Astrocyte (in vitro differentiated cells and primary cell): ENCODE results near the gene ZNF239. TPM values are rescaled to one million over a fixed set of nuclear protein-coding genes. Genes with fewer than 3 reads are reported as not detected.
A peak's percentile ranks its signal among the peaks of the same experiment; 100 is the strongest.

Source experiments
- DNase-seq: peaks from one replicate; pipeline ENCODE4 v3.0.0-alpha.2; 2010; ENCODE audit warnings: low read depth
- FAIRE-seq: peaks from 2 replicates; lab custom pipeline; 2011; peaks lifted over from hg19 to GRCh38; lab: Jason Lieb, UNC
- H2AFZ ChIP-seq: 2 replicates; pipeline ENCODE4 v1.6.0; 2012; ENCODE audit warnings: low read depth, low read length, inconsistent platforms
- H3K27ac ChIP-seq: 2 replicates; pipeline ENCODE4 v1.5.1; 2011; ENCODE audit warnings: low read depth, low read length, inconsistent platforms
- H3K27me3 ChIP-seq: 2 replicates; pipeline ENCODE4 v1.6.0; 2011; ENCODE audit warnings: low read length, inconsistent platforms; ENCODE audit not compliant: insufficient read depth
- H3K36me3 ChIP-seq: 2 replicates; pipeline ENCODE4 v1.5.1; 2011; ENCODE audit warnings: low read length, inconsistent platforms; ENCODE audit not compliant: insufficient read depth
- H3K4me1 ChIP-seq: 2 replicates; pipeline ENCODE4 v1.5.1; 2011; ENCODE audit warnings: low read length, inconsistent platforms; ENCODE audit not compliant: insufficient read depth
- H3K4me2 ChIP-seq: 2 replicates; pipeline ENCODE4 v1.6.0; 2012; ENCODE audit warnings: low read length, inconsistent platforms
- H3K4me3 ChIP-seq: 2 replicates; pipeline ENCODE4 v1.5.1; 2011; ENCODE audit warnings: low read depth, mild to moderate bottlenecking, low read length, inconsistent platforms; ENCODE audit not compliant: insufficient read depth
- H3K79me2 ChIP-seq: 2 replicates; pipeline ENCODE4 v1.6.0; 2012; ENCODE audit warnings: mild to moderate bottlenecking, low read length, inconsistent platforms; ENCODE audit not compliant: insufficient read depth
- H3K9ac ChIP-seq: 2 replicates; pipeline ENCODE4 v1.6.0; 2012; ENCODE audit warnings: mild to moderate bottlenecking, low read length, inconsistent platforms
- H3K9me3 ChIP-seq: 2 replicates; pipeline ENCODE4 v1.5.1; 2012; ENCODE audit warnings: low read depth, mild to moderate bottlenecking, low read length, inconsistent platforms; ENCODE audit not compliant: insufficient read depth
- H4K20me1 ChIP-seq: 2 replicates; pipeline ENCODE4 v1.6.0; 2012; ENCODE audit warnings: low read length, inconsistent platforms; ENCODE audit not compliant: insufficient read depth
- H3K27ac Mint-ChIP-seq: one replicate; pipeline ENCODE4 v1.8.0; 2021; ENCODE audit warnings: mild to moderate bottlenecking, mixed read lengths; ENCODE audit not compliant: unreplicated experiment
- H3K27me3 Mint-ChIP-seq: one replicate; pipeline ENCODE4 v1.8.0; 2021; ENCODE audit warnings: low read depth, mixed read lengths; ENCODE audit not compliant: unreplicated experiment
- H3K36me3 Mint-ChIP-seq: one replicate; pipeline ENCODE4 v1.8.0; 2021; ENCODE audit warnings: low read depth, mixed read lengths; ENCODE audit not compliant: unreplicated experiment
- H3K4me1 Mint-ChIP-seq: one replicate; pipeline ENCODE4 v1.8.0; 2021; ENCODE audit warnings: low read depth, mixed read lengths; ENCODE audit not compliant: unreplicated experiment
- H3K4me3 Mint-ChIP-seq: one replicate; pipeline ENCODE4 v1.8.0; 2021; ENCODE audit warnings: mild to moderate bottlenecking, moderate library complexity, mixed read lengths; ENCODE audit not compliant: unreplicated experiment
- H3K9me3 Mint-ChIP-seq: one replicate; pipeline ENCODE4 v1.8.0; 2021; ENCODE audit warnings: mild to moderate bottlenecking, mixed read lengths; ENCODE audit not compliant: unreplicated experiment
- CTCF ChIP-seq: IDR thresholded peaks from 2 replicates; pipeline ENCODE4 v1.5.1; 2011; ENCODE audit warnings: low read depth, mild to moderate bottlenecking, inconsistent platforms, low read length, moderate library complexity; ENCODE audit not compliant: insufficient read depth
- EZH2 ChIP-seq: IDR thresholded peaks from 2 replicates; pipeline ENCODE4 v1.6.1; 2012; ENCODE audit warnings: mild to moderate bottlenecking, low read length, inconsistent platforms; ENCODE audit not compliant: insufficient read depth
- total RNA-seq: library from RNA; stranded (reverse); gene quantifications from 2 replicates; pipeline ENCODE4 v1.2.1, GENCODE V29; 2021

The ZNF239 gene
- total RNA-seq, 1 donor from 2014 or later = 5.7 TPM

DNA sequence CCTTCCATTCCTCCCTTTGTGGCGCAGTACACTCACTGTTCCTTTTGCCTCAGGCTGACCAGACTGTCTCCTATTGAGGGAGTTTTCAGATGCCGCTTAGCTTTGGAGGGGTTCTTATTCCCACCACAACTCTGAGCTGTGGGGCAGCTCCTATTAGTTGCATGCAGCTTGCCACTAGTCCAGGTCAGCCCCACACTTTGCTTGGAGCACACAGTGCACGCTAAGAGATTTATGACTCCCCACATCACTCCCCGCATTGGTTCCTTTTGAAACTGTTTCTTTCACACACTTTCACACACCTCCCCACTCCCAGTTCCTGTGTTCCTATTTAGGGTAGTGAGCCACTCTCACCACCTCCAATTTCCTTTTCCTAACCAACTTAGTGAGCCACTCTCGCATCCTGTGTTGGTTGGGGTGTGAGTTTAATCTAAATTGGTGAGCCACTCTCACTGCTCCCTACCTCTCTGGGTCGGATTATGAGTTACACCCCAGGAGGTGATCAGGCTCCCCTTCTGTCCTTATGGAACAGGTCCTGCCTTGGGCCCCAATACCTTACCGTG is 21.4 kb upstream of the ZNF239 start:
- Mint-ChIP-seq H3K4me3 (no peak overlapping the region), H3K36me3 (no peaks in the 10 kb centered on the region), H3K4me1 (peaks cover 7% of the 10 kb centered on the region), H3K27me3 (peaks cover 15% of the 10 kb centered on the region), H3K9me3 (peaks cover 18% of the 10 kb centered on the region), H3K27ac (peak overlapping the region; percentile 72)
- no peaks in the 10 kb centered on the region for H3K79me2 ChIP-seq
- H3K9ac ChIP-seq = no peak overlapping the region
- DNase-seq = no peak
- no peak overlapping the region for H3K27ac ChIP-seq
- H3K9me3 ChIP-seq = no peaks in the 10 kb centered on the region
- TF ChIP-seq CTCF = no peak
- TF ChIP-seq EZH2 = no peak
- no peaks in the 10 kb centered on the region for H3K27me3 ChIP-seq
- no peaks in the 10 kb centered on the region for H4K20me1 ChIP-seq
- H2AFZ ChIP-seq = peak overlapping the region; percentile 26
- no peak for FAIRE-seq
- no peaks in the 10 kb centered on the region for H3K4me1 ChIP-seq
- H3K4me2 ChIP-seq = peak overlapping the region; percentile 69
- no peak overlapping the region for H3K4me3 ChIP-seq
- H3K36me3 ChIP-seq = no peaks in the 10 kb centered on the region

DNA sequence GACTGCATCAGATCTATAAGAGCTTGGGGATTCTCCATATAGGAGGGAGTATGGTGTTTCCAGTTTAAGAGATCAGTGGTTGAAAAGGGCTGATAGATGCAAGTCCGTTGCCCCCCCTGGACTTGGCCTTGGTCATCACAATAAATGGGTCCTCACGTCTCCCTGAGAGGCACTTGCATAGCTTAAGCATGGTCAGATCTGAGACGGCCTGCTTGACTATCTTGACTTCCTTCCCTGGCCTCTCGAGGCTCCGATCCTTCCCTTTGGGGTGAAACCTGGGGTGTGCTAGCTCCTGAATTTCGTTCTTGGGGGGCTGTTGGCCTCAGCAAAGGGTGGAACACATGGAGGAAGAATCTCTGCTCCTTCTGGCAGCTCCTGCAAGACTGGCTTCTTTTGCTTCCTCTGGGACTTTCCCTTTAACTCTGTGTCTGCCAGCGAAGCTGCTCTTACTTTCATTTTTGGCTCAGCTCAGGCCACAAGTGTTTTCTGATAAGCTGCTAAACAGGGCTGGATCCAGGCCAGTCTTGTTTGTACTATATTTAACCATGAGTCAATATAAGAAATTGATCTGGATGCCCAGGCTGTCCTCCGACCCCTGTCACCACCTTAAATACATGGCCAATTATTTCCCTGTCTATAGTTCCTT is 20.7 kb upstream of the ZNF239 start:
- Histone ChIP-seq H3K4me3 (no peak overlapping the region), H3K4me2 (peak overlapping the region; percentile 69)

More for the DNA sequence above, 20.7 kb upstream of the ZNF239 start:
- Mint-ChIP-seq H3K4me1 (peaks cover 7% of the 10 kb centered on the region), H3K9me3 (peaks cover 17% of the 10 kb centered on the region), H3K27me3 (peaks cover 15% of the 10 kb centered on the region), H3K36me3 (no peaks in the 10 kb centered on the region), H3K4me3 (no peak overlapping the region), H3K27ac (no peak overlapping the region)
- Histone ChIP-seq H3K27me3 (no peaks in the 10 kb centered on the region), H3K27ac (no peak overlapping the region), H3K36me3 (no peaks in the 10 kb centered on the region), H3K4me1 (no peaks in the 10 kb centered on the region), H3K79me2 (no peaks in the 10 kb centered on the region), H4K20me1 (no peaks in the 10 kb centered on the region), H3K9ac (no peak overlapping the region), H3K9me3 (no peaks in the 10 kb centered on the region), H2AFZ (peak overlapping the region; percentile 58)
- FAIRE-seq (no peak), DNase-seq (no peak)
- TF ChIP-seq EZH2 (no peak), CTCF (no peak)
